ENCODE results near the gene ATP8A2.

Gene ATP8A2

GRCh38 chr13:25864116-25864515 lies 492.3 kb downstream of the ATP8A2 start:
- no peak for DNase-seq (ENCODE audit: extremely low read depth, low read depth)
- H3K4me3 ChIP-seq (replicated peaks; ENCODE audit: low read depth, low read length), result no peak overlapping the region
- TF ChIP-seq CTCF (IDR thresholded peaks at IDR 0.05; ENCODE audit: low read depth, low read length, missing control alignments), result no peak

- DNase-seq (ENCODE audit: extremely low read depth, low read depth), result no peak
- no peak overlapping the region for H3K4me3 ChIP-seq (replicated peaks; ENCODE audit: low read depth, low read length)
- no peak for TF ChIP-seq CTCF (IDR thresholded peaks at IDR 0.05; ENCODE audit: low read depth, low read length, missing control alignments)
These were observed 493.2 kb downstream of the ATP8A2 start for GRCh38 chr13:25864936-25865335.

- no peak for DNase-seq (ENCODE audit: extremely low read depth, low read depth)
- TF ChIP-seq CTCF (IDR thresholded peaks at IDR 0.05; ENCODE audit: low read depth, low read length, missing control alignments), result no peak
- H3K4me3 ChIP-seq (replicated peaks; ENCODE audit: low read depth, low read length), result no peak overlapping the region
These were observed 493.6 kb downstream of the ATP8A2 start for GRCh38 chr13:25865391-25865790.

- H3K4me3 ChIP-seq (replicated peaks; ENCODE audit: low read depth, low read length), result no peak overlapping the region
- TF ChIP-seq CTCF (IDR thresholded peaks at IDR 0.05; ENCODE audit: low read depth, low read length, missing control alignments), result no peak
- no peak for DNase-seq (ENCODE audit: extremely low read depth, low read depth)
These were observed 495.3 kb downstream of the ATP8A2 start for GRCh38 chr13:25867038-25867437.

GRCh38 chr13:25868490-25868889 lies 496.7 kb downstream of the ATP8A2 start:
- no peak for DNase-seq (ENCODE audit: extremely low read depth, low read depth)
- TF ChIP-seq CTCF (IDR thresholded peaks at IDR 0.05; ENCODE audit: low read depth, low read length, missing control alignments), result no peak
- H3K4me3 ChIP-seq (replicated peaks; ENCODE audit: low read depth, low read length), result no peak overlapping the region

- DNase-seq (ENCODE audit: extremely low read depth, low read depth), result no peak
- no peak overlapping the region for H3K4me3 ChIP-seq (replicated peaks; ENCODE audit: low read depth, low read length)
- no peak for TF ChIP-seq CTCF (IDR thresholded peaks at IDR 0.05; ENCODE audit: low read depth, low read length, missing control alignments)
These were observed 498.2 kb downstream of the ATP8A2 start for GRCh38 chr13:25869941-25870340.

GRCh38 chr13:25871389-25872125 lies 499.8 kb downstream of the ATP8A2 start:
- H3K4me3 ChIP-seq (replicated peaks; ENCODE audit: low read depth, low read length), result no peak overlapping the region
- DNase-seq (ENCODE audit: extremely low read depth, low read depth), result no peak
- no peak for TF ChIP-seq CTCF (IDR thresholded peaks at IDR 0.05; ENCODE audit: low read depth, low read length, missing control alignments)

All from HFF-Myc (cell line).